Measurements from ENCODE around the gene ELMOD2. TPM values are rescaled to one million over a fixed set of nuclear protein-coding genes. Genes with fewer than 3 reads are reported as not detected.

The ELMOD2 gene
- total RNA-seq: 10 to 100 TPM; 13.3 to 46.9 (median 33.5) TPM
- polyA plus RNA-seq: 10 to 100 TPM; 16.1 to 48.5 (median 20.4) TPM
- long read RNA-seq, donor 1, full-length matches to known transcripts: 12 of 12 reads
- long read RNA-seq, donor 1, partial matches to known transcripts: 0 of 12 reads
- long read RNA-seq, donor 1, other reads (novel, unspliced or antisense): 0 of 12 reads
- long read RNA-seq, donor 2, full-length matches to known transcripts: 10 of 10 reads
- long read RNA-seq, donor 2, partial matches to known transcripts: 0 of 10 reads
- long read RNA-seq, donor 2, other reads (novel, unspliced or antisense): 0 of 10 reads
- long read RNA-seq, donor 3, full-length matches to known transcripts: 6 of 13 reads
- long read RNA-seq, donor 3, partial matches to known transcripts: 7 of 13 reads
- long read RNA-seq, donor 3, other reads (novel, unspliced or antisense): 0 of 13 reads
- long read RNA-seq, donor 4, full-length matches to known transcripts: 14 of 18 reads
- long read RNA-seq, donor 4, partial matches to known transcripts: 0 of 18 reads
- long read RNA-seq, donor 4, other reads (novel, unspliced or antisense): 4 of 18 reads
- long read RNA-seq, donor 5, full-length matches to known transcripts: 37 of 48 reads
- long read RNA-seq, donor 5, partial matches to known transcripts: 0 of 48 reads
- long read RNA-seq, donor 5, other reads (novel, unspliced or antisense): 11 of 48 reads
- long read RNA-seq, donor 6, full-length matches to known transcripts: 4 of 9 reads
- long read RNA-seq, donor 6, partial matches to known transcripts: 2 of 9 reads
- long read RNA-seq, donor 6, other reads (novel, unspliced or antisense): 3 of 9 reads
- long read RNA-seq, donor 7, full-length matches to known transcripts: 3 of 3 reads
- long read RNA-seq, donor 7, partial matches to known transcripts: 0 of 3 reads
- long read RNA-seq, donor 7, other reads (novel, unspliced or antisense): 0 of 3 reads
- long read RNA-seq, donor 8, full-length matches to known transcripts: 21 of 21 reads
- long read RNA-seq, donor 8, partial matches to known transcripts: 0 of 21 reads
- long read RNA-seq, donor 8, other reads (novel, unspliced or antisense): 0 of 21 reads
- long read RNA-seq, donor 9, full-length matches to known transcripts: 12 of 12 reads
- long read RNA-seq, donor 9, partial matches to known transcripts: 0 of 12 reads
- long read RNA-seq, donor 9, other reads (novel, unspliced or antisense): 0 of 12 reads
- long read RNA-seq, donor 10, full-length matches to known transcripts: 4 of 4 reads
- long read RNA-seq, donor 10, partial matches to known transcripts: 0 of 4 reads
- long read RNA-seq, donor 10, other reads (novel, unspliced or antisense): 0 of 4 reads

- peak; percentile 90 to 95 (median 94) for TF ChIP-seq CTCF (IDR thresholded peaks at IDR 0.05)
- TF ChIP-seq POLR2A (IDR thresholded peaks at IDR 0.05): peak; percentile 9 to 79
- no peaks in the 10 kb centered on the region for H3K27me3 ChIP-seq
- no peaks in the 10 kb centered on the region for H3K9me3 ChIP-seq (replicated peaks in 1 of 3)
- H3K4me1 ChIP-seq (replicated peaks in 1 of 2): peaks cover 6 to 31% of the 10 kb centered on the region in 2 donors
- peak within 1 kb of the TSS in 3 of 4 donors; percentile 62 to 80 (median 72) for H3K4me3 ChIP-seq
- peak; percentile 97 to 99 (median 99) for DNase-seq
- no peaks in the 10 kb centered on the region for H3K36me3 ChIP-seq (replicated peaks in 1 of 2)
- 0 to 1% (median 1%) methylated on average over 21 to 77 of the region's 77 CpGs for WGBS, 4 donors
- intact Hi-C loops (cut with DNase I): no loop called here
- H3K27ac ChIP-seq: peak within 1 kb of the TSS in 4 of 5 donors; percentile 69 to 87 (median 84)
These were observed at the start of gene ELMOD2 for GRCh38 chr4:140523857-140524742. ELMOD2 (plus strand) TSS chr4:140524168; CDS start chr4:140525429, 1,261 bp downstream.

- Histone ChIP-seq H3K9me3 (replicated peaks in 1 of 3) (no peaks in the 10 kb centered on the region), H3K27ac (no peak overlapping the region), H3K4me3 (no peak overlapping the region), H3K4me1 (replicated peaks in 1 of 2) (no peaks in the 10 kb centered on the region), H3K27me3 (no peaks in the 10 kb centered on the region), H3K36me3 (replicated peaks in 1 of 2) (no peaks in the 10 kb centered on the region)
- intact Hi-C loops (cut with DNase I): no loop called here
- TF ChIP-seq CTCF (IDR thresholded peaks at IDR 0.05): no peak
- no peak for TF ChIP-seq POLR2A (IDR thresholded peaks at IDR 0.05)
- DNase-seq: no peak
- WGBS, 4 donors: 71 to 79% (median 77%) methylated on average over 4 of the region's 4 CpGs
These were observed 40.5 kb upstream of the ELMOD2 start for GRCh38 chr4:140483445-140483844.

GRCh38 chr4:140485939-140486338 lies 38.0 kb upstream of the ELMOD2 start:
- Histone ChIP-seq H3K27me3 (no peaks in the 10 kb centered on the region), H3K4me3 (no peak overlapping the region), H3K4me1 (replicated peaks in 1 of 2) (no peaks in the 10 kb centered on the region), H3K9me3 (replicated peaks in 1 of 3) (no peaks in the 10 kb centered on the region), H3K36me3 (replicated peaks in 1 of 2) (no peaks in the 10 kb centered on the region), H3K27ac (no peak overlapping the region)
- DNase-seq: no peak
- WGBS, 4 donors: 58 to 68% (median 61%) methylated on average over 1 of the region's 1 CpG
- intact Hi-C loops (cut with DNase I): no loop called here
- TF ChIP-seq POLR2A (IDR thresholded peaks at IDR 0.05) (no peak), CTCF (IDR thresholded peaks at IDR 0.05) (no peak)
